Endothelial cell (in vitro differentiated cells): Measurements from ENCODE around the gene FAM110D. TPM values are rescaled to one million over a fixed set of nuclear protein-coding genes. Genes with fewer than 3 reads are reported as not detected.
A peak's percentile ranks its signal among the peaks of the same experiment; 100 is the strongest.

Experiments
- DNase-seq: peaks from one replicate; pipeline ENCODE4 v3.0.0; 2021; ENCODE audit warnings: low spot score
- H3K27ac Mint-ChIP-seq: one replicate; pipeline ENCODE4 v1.8.0; 2021; ENCODE audit warnings: mixed read lengths, inconsistent platforms; ENCODE audit not compliant: unreplicated experiment
- H3K27me3 Mint-ChIP-seq: one replicate; pipeline ENCODE4 v1.8.0; 2021; ENCODE audit warnings: mild to moderate bottlenecking, moderate library complexity, mixed read lengths, inconsistent platforms; ENCODE audit not compliant: unreplicated experiment
- H3K36me3 Mint-ChIP-seq: one replicate; pipeline ENCODE4 v1.8.0; 2021; ENCODE audit warnings: mild to moderate bottlenecking, low read depth, mixed read lengths, inconsistent platforms; ENCODE audit not compliant: unreplicated experiment
- H3K4me1 Mint-ChIP-seq: one replicate; pipeline ENCODE4 v1.8.0; 2021; ENCODE audit warnings: mild to moderate bottlenecking, mixed read lengths, inconsistent platforms; ENCODE audit not compliant: unreplicated experiment
- H3K4me3 Mint-ChIP-seq: one replicate; pipeline ENCODE4 v1.8.0; 2021; ENCODE audit warnings: mild to moderate bottlenecking, mixed read lengths, inconsistent platforms; ENCODE audit not compliant: unreplicated experiment
- H3K9me3 Mint-ChIP-seq: one replicate; pipeline ENCODE4 v1.8.0; 2021; ENCODE audit warnings: mixed read lengths, inconsistent platforms; ENCODE audit not compliant: unreplicated experiment
- CTCF ChIP-seq: fragments of 200-600 bp; sonication (generic); IDR thresholded peaks from one replicate; pipeline ENCODE4 v1.5.0; 2021; ENCODE audit warnings: antibody characterized with exemption; ENCODE audit not compliant: unreplicated experiment
- total RNA-seq: library from RNA; stranded (reverse); fragmentation: NEBNext Ultra II Directional; extraction: Animal tissue kit (Norgen Biotek cat#: 25700); gene quantifications from one replicate; pipeline ENCODE4 v1.2.1, GENCODE V29; 2021; ENCODE audit not compliant: unreplicated experiment

The FAM110D gene
- total RNA-seq, 1 donor from 2014 or later: 13.5 TPM

GRCh38 chr1:26126321-26127084, 32.4 kb upstream of the FAM110D start:
- peaks cover 2% of the 10 kb centered on the region for H3K27me3 Mint-ChIP-seq
- no peak overlapping the region for H3K27ac Mint-ChIP-seq
- no peak for DNase-seq
- TF ChIP-seq CTCF: no peak
- H3K4me3 Mint-ChIP-seq: no peak overlapping the region
- no peaks in the 10 kb centered on the region for H3K36me3 Mint-ChIP-seq
- no peaks in the 10 kb centered on the region for H3K9me3 Mint-ChIP-seq
- peaks cover 11% of the 10 kb centered on the region for H3K4me1 Mint-ChIP-seq

DNA sequence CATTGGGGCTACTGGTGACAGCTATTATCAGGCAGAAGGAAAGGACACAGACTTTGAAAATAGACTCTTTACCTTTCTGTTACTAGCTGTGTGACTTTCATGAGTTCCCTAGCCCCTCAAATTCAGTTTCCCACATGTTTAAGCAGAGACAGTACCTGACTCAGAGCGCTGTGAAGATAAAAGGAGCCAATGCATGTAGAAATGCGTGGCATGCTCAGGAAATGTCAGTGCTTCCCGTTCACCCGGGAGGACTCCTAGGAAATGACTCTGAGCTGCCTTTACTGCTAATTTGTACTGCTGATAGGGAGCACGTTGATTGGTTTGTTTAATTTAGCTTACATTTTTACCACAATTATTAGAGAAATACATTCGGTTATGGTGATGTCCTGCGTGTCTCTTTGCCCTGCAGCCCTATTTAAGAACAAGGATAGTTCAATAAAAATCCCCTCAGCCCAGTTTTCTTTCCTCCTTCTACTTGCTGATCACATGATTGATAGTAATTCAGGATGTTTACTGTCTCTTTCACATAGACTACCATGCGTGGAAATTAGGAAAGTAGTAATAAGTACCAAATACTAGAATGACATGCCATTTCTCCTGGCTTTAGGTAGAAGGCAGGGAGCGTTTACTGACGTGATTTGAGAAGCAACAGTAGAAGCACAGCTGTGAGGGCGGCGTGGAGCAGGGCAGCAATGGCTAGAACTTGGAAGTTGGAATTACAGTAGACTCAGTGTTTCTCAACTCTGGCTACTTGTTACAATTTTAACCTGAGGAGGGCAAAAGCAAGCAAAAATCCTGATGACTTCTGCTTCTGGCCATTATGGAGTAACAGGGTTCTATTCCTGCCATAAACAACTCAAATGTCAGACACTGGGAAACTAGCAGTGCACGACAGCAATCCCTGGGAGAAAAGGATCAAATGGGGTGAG, 31.4 kb upstream of the FAM110D start:
- Mint-ChIP-seq H3K27me3 (peaks cover 2% of the 10 kb centered on the region), H3K27ac (peak overlapping the region; percentile 49)

DNA sequence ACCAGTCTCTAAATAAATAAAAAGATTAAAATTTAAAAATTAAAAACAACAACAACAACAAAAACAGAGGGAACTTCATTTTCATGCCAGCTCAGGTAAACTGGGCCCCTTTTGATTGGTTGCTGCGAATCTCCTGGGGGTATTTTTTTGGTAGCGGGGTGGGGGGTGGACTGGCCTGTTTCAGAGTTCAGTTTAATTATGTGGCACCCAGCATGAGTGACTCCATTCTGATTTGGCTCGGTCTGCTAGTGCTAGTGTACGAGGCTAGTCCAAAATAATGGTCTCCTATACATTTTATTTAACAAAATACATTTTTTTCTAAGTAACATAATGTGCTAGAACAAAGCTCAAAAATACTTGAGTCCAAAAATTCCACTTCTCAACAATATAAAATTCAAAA, 29.1 kb upstream of the FAM110D start:
- no peaks in the 10 kb centered on the region for H3K36me3 Mint-ChIP-seq
- peaks cover 11% of the 10 kb centered on the region for H3K4me1 Mint-ChIP-seq
- no peak for DNase-seq
- H3K9me3 Mint-ChIP-seq: no peaks in the 10 kb centered on the region
- no peak for TF ChIP-seq CTCF
- peaks cover 2% of the 10 kb centered on the region for H3K27me3 Mint-ChIP-seq
- no peak overlapping the region for H3K4me3 Mint-ChIP-seq
- H3K27ac Mint-ChIP-seq: no peak overlapping the region

More for the DNA sequence above, 31.4 kb upstream of the FAM110D start:
- DNase-seq: no peak
- H3K36me3 Mint-ChIP-seq: no peaks in the 10 kb centered on the region
- no peak for TF ChIP-seq CTCF
- H3K4me1 Mint-ChIP-seq: peaks cover 11% of the 10 kb centered on the region
- no peak overlapping the region for H3K4me3 Mint-ChIP-seq
- H3K9me3 Mint-ChIP-seq: no peaks in the 10 kb centered on the region

DNA sequence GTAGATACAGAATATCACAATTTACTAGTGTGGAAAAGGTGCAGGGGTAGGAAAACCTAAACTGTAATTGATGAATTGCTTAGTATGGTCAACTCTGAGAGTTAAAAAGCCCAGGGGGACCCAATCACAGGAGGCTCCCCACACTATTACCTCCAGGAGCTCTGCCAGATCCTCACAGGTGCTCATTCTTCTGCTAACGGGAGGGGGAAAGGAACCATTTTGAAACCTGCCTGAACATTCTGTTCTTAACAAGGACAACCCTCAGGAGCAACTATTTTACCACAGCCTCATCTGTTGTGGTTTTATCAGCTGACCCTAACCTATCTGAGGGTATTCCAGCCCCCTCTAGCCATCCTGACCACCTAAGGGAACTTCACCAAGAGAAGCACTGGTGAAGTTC, 28.2 kb upstream of the FAM110D start:
- peaks cover 11% of the 10 kb centered on the region for H3K4me1 Mint-ChIP-seq
- DNase-seq: no peak
- no peak overlapping the region for H3K27ac Mint-ChIP-seq
- H3K9me3 Mint-ChIP-seq: no peaks in the 10 kb centered on the region
- TF ChIP-seq CTCF: no peak
- no peak overlapping the region for H3K4me3 Mint-ChIP-seq
- peaks cover 2% of the 10 kb centered on the region for H3K27me3 Mint-ChIP-seq
- no peaks in the 10 kb centered on the region for H3K36me3 Mint-ChIP-seq
